ENCODE measurements around the gene RAB11FIP5. TPM values are rescaled to one million over a fixed set of nuclear protein-coding genes. Genes with fewer than 3 reads are reported as not detected.

Gene RAB11FIP5
- total and polyA plus RNA-seq, 2 experiments from 2014 or later, result 4.4 to 16.6 TPM

DNA sequence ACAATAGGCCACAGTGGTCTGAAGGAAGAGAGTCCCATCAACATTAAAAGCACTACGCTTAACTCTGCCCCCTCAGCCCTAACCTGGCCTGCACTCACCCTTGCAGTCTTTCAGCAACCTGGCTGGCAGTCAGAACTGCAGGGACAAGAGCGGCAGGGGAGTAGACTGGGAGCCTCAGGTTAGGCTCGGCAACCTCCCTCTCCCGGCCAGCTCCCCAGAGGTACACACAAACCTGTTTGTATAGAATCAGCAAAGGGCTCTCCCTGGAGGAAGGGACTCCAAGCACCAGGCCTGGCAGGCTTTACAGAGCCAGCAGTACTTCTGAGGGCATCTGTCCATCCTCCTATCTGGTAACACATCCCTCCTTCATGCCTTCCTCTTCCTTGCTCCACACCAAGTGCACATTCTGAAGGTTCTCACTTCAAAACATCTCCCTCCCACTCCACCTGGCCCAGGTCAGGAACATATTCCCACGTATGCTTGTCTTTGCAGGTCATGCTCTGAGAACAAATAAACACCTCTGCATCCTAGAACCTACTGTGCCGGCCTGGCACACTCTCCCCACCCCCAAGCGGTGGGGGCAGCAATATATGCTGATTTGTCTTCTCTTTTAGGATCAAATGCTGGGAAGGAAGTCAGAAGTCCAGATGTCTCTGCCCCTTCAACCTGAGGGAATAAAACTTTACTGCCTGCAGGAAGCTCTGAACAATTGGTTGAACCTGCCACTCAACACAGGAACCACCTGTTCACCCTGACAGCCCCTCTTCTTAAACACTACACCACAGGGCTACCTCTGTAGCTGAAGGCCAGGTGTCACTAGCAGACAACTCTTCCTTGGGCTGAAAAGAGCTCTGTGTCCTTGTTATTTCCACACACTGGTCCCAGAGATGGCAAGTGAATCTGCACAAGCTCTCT is 28.6 kb downstream of the RAB11FIP5 start (continued):
- TF ChIP-seq, protein P1, sequence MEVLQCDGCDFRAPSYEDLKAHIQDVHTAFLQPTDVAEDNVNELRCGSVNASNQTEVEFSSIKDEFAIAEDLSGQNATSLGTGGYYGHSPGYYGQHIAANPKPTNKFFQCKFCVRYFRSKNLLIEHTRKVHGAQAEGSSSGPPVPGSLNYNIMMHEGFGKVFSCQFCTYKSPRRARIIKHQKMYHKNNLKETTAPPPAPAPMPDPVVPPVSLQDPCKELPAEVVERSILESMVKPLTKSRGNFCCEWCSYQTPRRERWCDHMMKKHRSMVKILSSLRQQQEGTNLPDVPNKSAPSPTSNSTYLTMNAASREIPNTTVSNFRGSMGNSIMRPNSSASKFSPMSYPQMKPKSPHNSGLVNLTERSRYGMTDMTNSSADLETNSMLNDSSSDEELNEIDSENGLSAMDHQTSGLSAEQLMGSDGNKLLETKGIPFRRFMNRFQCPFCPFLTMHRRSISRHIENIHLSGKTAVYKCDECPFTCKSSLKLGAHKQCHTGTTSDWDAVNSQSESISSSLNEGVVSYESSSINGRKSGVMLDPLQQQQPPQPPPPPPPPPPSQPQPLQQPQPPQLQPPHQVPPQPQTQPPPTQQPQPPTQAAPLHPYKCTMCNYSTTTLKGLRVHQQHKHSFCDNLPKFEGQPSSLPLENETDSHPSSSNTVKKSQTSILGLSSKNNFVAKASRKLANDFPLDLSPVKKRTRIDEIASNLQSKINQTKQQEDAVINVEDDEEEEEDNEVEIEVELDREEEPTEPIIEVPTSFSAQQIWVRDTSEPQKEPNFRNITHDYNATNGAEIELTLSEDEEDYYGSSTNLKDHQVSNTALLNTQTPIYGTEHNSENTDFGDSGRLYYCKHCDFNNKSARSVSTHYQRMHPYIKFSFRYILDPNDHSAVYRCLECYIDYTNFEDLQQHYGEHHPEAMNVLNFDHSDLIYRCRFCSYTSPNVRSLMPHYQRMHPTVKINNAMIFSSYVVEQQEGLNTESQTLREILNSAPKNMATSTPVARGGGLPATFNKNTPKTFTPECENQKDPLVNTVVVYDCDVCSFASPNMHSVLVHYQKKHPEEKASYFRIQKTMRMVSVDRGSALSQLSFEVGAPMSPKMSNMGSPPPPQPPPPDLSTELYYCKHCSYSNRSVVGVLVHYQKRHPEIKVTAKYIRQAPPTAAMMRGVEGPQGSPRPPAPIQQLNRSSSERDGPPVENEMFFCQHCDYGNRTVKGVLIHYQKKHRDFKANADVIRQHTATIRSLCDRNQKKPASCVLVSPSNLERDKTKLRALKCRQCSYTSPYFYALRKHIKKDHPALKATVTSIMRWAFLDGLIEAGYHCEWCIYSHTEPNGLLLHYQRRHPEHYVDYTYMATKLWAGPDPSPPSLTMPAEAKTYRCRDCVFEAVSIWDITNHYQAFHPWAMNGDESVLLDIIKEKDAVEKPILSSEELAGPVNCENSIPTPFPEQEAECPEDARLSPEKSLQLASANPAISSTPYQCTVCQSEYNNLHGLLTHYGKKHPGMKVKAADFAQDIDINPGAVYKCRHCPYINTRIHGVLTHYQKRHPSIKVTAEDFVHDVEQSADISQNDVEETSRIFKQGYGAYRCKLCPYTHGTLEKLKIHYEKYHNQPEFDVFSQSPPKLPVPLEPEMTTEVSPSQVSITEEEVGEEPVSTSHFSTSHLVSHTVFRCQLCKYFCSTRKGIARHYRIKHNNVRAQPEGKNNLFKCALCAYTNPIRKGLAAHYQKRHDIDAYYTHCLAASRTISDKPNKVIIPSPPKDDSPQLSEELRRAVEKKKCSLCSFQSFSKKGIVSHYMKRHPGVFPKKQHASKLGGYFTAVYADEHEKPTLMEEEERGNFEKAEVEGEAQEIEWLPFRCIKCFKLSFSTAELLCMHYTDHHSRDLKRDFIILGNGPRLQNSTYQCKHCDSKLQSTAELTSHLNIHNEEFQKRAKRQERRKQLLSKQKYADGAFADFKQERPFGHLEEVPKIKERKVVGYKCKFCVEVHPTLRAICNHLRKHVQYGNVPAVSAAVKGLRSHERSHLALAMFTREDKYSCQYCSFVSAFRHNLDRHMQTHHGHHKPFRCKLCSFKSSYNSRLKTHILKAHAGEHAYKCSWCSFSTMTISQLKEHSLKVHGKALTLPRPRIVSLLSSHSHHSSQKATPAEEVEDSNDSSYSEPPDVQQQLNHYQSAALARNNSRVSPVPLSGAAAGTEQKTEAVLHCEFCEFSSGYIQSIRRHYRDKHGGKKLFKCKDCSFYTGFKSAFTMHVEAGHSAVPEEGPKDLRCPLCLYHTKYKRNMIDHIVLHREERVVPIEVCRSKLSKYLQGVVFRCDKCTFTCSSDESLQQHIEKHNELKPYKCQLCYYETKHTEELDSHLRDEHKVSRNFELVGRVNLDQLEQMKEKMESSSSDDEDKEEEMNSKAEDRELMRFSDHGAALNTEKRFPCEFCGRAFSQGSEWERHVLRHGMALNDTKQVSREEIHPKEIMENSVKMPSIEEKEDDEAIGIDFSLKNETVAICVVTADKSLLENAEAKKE (CRISPR knock-in tag; IDR thresholded peaks at IDR 0.05), result no peak
- TF ChIP-seq CREB1 (CRISPR knock-in tag; IDR thresholded peaks at IDR 0.05; ENCODE audit: low read depth), result no peak

DNA sequence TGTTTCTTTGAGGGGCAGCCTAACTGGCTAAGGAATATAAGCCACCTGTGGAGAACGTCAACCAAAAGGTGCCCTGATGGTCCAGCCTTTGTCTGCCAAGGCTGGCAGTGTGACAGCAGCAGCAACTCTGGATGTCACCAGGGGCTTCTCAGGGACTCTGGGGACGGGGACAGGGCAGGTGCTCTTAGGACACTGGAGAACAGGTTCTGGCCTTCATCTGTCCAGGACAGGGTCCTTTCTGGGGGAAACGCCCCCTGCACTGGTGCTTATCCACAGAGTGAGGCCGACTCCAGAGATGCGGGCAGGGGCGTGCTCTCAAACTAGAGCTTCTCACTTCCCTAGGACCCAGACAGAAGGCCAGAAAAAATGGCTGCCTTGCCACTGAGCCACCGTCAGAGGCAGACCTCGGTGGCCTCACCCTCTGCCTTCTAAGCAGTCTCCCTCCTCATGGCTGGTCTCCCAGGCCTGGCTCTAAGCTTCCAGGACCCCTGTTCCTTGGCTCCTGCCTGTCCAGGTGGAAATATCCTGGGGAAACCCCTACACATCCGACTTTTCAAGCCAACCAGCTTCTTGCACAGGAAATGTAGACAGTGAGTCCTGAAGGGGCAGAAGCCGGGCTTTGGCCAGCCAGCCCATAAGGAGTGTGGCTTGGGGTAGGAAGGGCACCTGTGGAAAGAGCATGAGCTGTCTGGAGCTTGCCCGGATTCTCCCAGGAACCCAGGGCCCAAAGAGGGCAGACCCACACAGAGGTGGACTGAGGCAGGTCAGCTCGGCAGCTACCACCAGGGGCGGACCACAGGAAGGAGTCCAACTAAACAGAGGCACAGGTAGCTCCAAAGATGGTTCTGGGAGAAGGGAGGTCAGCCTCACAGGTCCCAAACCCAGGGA is 30.0 kb downstream of the RAB11FIP5 start:
- Histone ChIP-seq H4K20me1 (replicated peaks; ENCODE audit: insufficient read depth) (no peaks in the 10 kb centered on the region; the same call in 1 of the 2 replicates), H2AFZ (no peak overlapping the region), H3K36me3 (ENCODE audit: insufficient read depth) (no peaks in the 10 kb centered on the region), H3K4me3 (no peak overlapping the region), H3K4me1 (ENCODE audit: insufficient read depth) (peaks cover 11% of the 10 kb centered on the region), H3K79me2 (replicated peaks; ENCODE audit: insufficient read depth) (0 out of 2 replicates have a peak, but pooled peaks cover 3% of the 10 kb centered on the region), H3K4me2 (no peak overlapping the region), H3K27me3 (ENCODE audit: insufficient read depth) (no peaks in the 10 kb centered on the region), H3K27ac (ENCODE audit: low read depth) (no peak overlapping the region), H3F3A (replicated peaks; ENCODE audit: low read depth) (no peaks in the 10 kb centered on the region), H3K9me2 (ENCODE audit: insufficient read depth) (no peaks in the 10 kb centered on the region)
- peaks cover 12% of the 10 kb centered on the region for H3K27me3 Mint-ChIP-seq (ENCODE audit: insufficient read depth, low read depth, poor library complexity)
- no peaks in the 10 kb centered on the region; the same call in 2 of the 3 replicates for H3K36me3 Mint-ChIP-seq (ENCODE audit: low read depth)
- H3K4me3 Mint-ChIP-seq, result no peak overlapping the region
- H3K4me1 Mint-ChIP-seq, result peaks cover 15% of the 10 kb centered on the region
- H3K9me3 Mint-ChIP-seq, result no peaks in the 10 kb centered on the region
- H3K27ac Mint-ChIP-seq, result no peak overlapping the region
- ATAC-seq (no peak), DNase-seq (ENCODE audit: low spot score) (no peak)
- TF ChIP-seq STAT1 (IDR thresholded peaks at IDR 0.05; ENCODE audit: unreplicated experiment), result no peak
- TF ChIP-seq, protein P2, sequence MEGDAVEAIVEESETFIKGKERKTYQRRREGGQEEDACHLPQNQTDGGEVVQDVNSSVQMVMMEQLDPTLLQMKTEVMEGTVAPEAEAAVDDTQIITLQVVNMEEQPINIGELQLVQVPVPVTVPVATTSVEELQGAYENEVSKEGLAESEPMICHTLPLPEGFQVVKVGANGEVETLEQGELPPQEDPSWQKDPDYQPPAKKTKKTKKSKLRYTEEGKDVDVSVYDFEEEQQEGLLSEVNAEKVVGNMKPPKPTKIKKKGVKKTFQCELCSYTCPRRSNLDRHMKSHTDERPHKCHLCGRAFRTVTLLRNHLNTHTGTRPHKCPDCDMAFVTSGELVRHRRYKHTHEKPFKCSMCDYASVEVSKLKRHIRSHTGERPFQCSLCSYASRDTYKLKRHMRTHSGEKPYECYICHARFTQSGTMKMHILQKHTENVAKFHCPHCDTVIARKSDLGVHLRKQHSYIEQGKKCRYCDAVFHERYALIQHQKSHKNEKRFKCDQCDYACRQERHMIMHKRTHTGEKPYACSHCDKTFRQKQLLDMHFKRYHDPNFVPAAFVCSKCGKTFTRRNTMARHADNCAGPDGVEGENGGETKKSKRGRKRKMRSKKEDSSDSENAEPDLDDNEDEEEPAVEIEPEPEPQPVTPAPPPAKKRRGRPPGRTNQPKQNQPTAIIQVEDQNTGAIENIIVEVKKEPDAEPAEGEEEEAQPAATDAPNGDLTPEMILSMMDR (conservative IDR thresholded peaks at IDR 0.05; ENCODE audit: low read depth in 2 of 2), result no peak
- TF ChIP-seq EZH2phosphoT487 (IDR thresholded peaks at IDR 0.05; ENCODE audit: unreplicated experiment), result no peak
- TF ChIP-seq, protein P3, sequence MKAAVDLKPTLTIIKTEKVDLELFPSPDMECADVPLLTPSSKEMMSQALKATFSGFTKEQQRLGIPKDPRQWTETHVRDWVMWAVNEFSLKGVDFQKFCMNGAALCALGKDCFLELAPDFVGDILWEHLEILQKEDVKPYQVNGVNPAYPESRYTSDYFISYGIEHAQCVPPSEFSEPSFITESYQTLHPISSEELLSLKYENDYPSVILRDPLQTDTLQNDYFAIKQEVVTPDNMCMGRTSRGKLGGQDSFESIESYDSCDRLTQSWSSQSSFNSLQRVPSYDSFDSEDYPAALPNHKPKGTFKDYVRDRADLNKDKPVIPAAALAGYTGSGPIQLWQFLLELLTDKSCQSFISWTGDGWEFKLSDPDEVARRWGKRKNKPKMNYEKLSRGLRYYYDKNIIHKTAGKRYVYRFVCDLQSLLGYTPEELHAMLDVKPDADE (IDR thresholded peaks at IDR 0.05), result no peak
- TF ChIP-seq NANOG (IDR thresholded peaks at IDR 0.05; ENCODE audit: borderline replicate concordance), result no peak
- TF ChIP-seq JUNB (IDR thresholded peaks at IDR 0.05; ENCODE audit: unreplicated experiment), result no peak
- no peak for TF ChIP-seq ZNF331 (CRISPR knock-in tag; IDR thresholded peaks at IDR 0.05; ENCODE audit: low read depth)
- no peak for TF ChIP-seq POLR2AphosphoS5 (IDR thresholded peaks at IDR 0.05; ENCODE audit: low read depth)
